ENCODE results near the gene AMPD2.

GRCh38 chr1:109642626-109643025, 23.0 kb downstream of the AMPD2 start:
- TF ChIP-seq CTCF (IDR thresholded peaks at IDR 0.05) (no peak), POLR2A (IDR thresholded peaks at IDR 0.05) (no peak), POLR2AphosphoS5 (IDR thresholded peaks at IDR 0.05) (no peak)

Data from prostate gland (tissue), 2 donors.